ENCODE measurements around the gene FGF19.

FGF19 gene

DNA sequence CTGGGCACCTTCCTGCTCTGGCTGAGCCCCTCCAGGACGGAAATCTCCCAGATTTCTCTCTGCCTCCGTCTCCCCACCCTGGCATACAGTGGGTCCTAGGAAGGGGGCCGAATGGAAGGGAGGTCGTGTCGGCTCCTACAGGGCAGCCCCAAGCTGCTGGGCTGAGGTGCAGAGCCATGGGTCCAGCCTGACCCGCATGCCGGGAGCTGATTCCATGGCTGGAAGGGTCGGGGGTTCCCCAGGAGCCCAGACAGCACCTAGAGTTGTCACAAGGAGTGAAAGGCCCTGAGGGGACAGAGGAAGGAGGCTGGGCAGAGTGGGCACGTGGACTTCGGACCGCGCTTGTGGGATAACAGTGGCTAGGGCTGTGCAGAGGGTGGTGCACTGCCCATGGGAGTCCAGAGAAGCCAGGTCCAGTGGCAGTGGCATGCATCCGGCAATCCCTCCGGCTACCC lies 46.3 kb downstream of the FGF19 start:
- no peaks in the 10 kb centered on the region for H3K27me3 ChIP-seq (ENCODE audit: control insufficient read depth, insufficient read depth, low read length)
- H3K4me1 ChIP-seq (ENCODE audit: control insufficient read depth, low read depth, low read length), result peaks cover 15% of the 10 kb centered on the region
- no peak overlapping the region for H3K27ac ChIP-seq (ENCODE audit: low read length)
- H3K9ac ChIP-seq (ENCODE audit: low read length), result no peak overlapping the region
- H3K36me3 ChIP-seq (ENCODE audit: control insufficient read depth, low read depth, low read length), result peaks cover 14% of the 10 kb centered on the region
- no peaks in the 10 kb centered on the region for H3K9me3 ChIP-seq (ENCODE audit: control insufficient read depth, low read depth, low read length)
- H3K4me3 ChIP-seq (ENCODE audit: low read length), result no peak overlapping the region

DNA sequence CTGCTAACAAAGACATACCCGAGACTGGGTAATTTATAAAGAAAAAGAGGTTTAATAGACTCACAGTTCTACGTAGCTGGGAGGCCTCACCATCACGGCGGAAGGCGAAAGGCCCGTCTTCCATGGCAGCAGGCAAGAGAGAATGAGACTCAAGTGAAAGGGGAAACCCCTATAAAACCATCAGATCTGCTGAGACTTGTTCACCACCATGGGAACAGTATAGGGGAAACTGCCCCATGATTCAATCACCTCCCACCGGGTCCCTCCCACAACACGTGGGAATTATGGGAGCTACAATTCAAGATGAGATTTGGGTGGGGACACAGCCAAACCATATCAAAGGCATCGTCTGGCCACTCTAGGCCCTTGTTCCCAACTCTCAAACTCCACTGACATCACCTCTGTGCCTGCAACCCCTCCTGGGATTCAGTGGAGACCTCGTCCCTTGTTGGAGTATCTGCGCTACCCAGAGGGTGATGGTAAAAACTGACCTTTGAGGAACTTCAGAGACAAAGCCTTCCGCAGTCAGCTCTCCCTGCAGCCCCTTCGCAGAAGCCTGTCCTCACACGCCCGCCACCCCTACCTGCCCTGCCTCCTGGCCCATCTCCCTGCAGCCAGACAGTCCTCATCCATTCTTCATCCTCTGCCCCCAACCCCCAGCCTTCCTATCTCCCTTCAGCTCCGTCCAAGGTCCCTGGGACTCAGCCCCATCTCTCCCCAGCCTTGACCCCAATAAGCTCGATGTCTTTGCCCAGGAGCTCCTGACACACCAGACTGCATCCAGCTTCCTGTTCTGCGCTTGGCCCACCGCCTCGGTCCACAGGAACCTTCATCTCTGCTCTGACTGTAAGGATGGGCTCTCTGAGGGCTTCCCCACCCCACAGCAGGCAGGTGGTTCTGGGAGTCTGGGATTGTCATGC lies 47.0 kb downstream of the FGF19 start:
- peaks cover 15% of the 10 kb centered on the region for H3K4me1 ChIP-seq (ENCODE audit: control insufficient read depth, low read depth, low read length)
- no peak overlapping the region for H3K4me3 ChIP-seq (ENCODE audit: low read length)
- H3K9me3 ChIP-seq (ENCODE audit: control insufficient read depth, low read depth, low read length), result no peaks in the 10 kb centered on the region
- no peak overlapping the region for H3K9ac ChIP-seq (ENCODE audit: low read length)
- peaks cover 21% of the 10 kb centered on the region for H3K36me3 ChIP-seq (ENCODE audit: control insufficient read depth, low read depth, low read length)
- no peaks in the 10 kb centered on the region for H3K27me3 ChIP-seq (ENCODE audit: control insufficient read depth, insufficient read depth, low read length)
- no peak overlapping the region for H3K27ac ChIP-seq (ENCODE audit: low read length)

GRCh38 chr11:69655479-69656428 lies 48.1 kb downstream of the FGF19 start:
- Histone ChIP-seq H3K27ac (ENCODE audit: low read length) (no peak overlapping the region), H3K36me3 (ENCODE audit: control insufficient read depth, low read depth, low read length) (peaks cover 31% of the 10 kb centered on the region), H3K9ac (ENCODE audit: low read length) (no peak overlapping the region), H3K27me3 (ENCODE audit: control insufficient read depth, insufficient read depth, low read length) (no peaks in the 10 kb centered on the region), H3K4me1 (ENCODE audit: control insufficient read depth, low read depth, low read length) (peaks cover 15% of the 10 kb centered on the region), H3K4me3 (ENCODE audit: low read length) (no peak overlapping the region), H3K9me3 (ENCODE audit: control insufficient read depth, low read depth, low read length) (no peaks in the 10 kb centered on the region)

- Histone ChIP-seq H3K36me3 (ENCODE audit: control insufficient read depth, low read depth, low read length) (peaks cover 36% of the 10 kb centered on the region), H3K9ac (ENCODE audit: low read length) (no peak overlapping the region), H3K9me3 (ENCODE audit: control insufficient read depth, low read depth, low read length) (no peaks in the 10 kb centered on the region), H3K4me3 (ENCODE audit: low read length) (no peak overlapping the region), H3K27ac (ENCODE audit: low read length) (no peak overlapping the region), H3K27me3 (ENCODE audit: control insufficient read depth, insufficient read depth, low read length) (no peaks in the 10 kb centered on the region), H3K4me1 (ENCODE audit: control insufficient read depth, low read depth, low read length) (peaks cover 15% of the 10 kb centered on the region)
Measured at GRCh38 chr11:69654660-69655478, 49.0 kb downstream of the FGF19 start.

- H3K4me1 ChIP-seq (ENCODE audit: control insufficient read depth, low read depth, low read length), result peaks cover 15% of the 10 kb centered on the region
- H3K27me3 ChIP-seq (ENCODE audit: control insufficient read depth, insufficient read depth, low read length), result no peaks in the 10 kb centered on the region
- H3K4me3 ChIP-seq (ENCODE audit: low read length), result no peak overlapping the region
- H3K9me3 ChIP-seq (ENCODE audit: control insufficient read depth, low read depth, low read length), result no peaks in the 10 kb centered on the region
- H3K27ac ChIP-seq (ENCODE audit: low read length), result no peak overlapping the region
- H3K9ac ChIP-seq (ENCODE audit: low read length), result no peak overlapping the region
- peaks cover 43% of the 10 kb centered on the region for H3K36me3 ChIP-seq (ENCODE audit: control insufficient read depth, low read depth, low read length)
Measured at GRCh38 chr11:69654001-69654659, 49.7 kb downstream of the FGF19 start.

DNA sequence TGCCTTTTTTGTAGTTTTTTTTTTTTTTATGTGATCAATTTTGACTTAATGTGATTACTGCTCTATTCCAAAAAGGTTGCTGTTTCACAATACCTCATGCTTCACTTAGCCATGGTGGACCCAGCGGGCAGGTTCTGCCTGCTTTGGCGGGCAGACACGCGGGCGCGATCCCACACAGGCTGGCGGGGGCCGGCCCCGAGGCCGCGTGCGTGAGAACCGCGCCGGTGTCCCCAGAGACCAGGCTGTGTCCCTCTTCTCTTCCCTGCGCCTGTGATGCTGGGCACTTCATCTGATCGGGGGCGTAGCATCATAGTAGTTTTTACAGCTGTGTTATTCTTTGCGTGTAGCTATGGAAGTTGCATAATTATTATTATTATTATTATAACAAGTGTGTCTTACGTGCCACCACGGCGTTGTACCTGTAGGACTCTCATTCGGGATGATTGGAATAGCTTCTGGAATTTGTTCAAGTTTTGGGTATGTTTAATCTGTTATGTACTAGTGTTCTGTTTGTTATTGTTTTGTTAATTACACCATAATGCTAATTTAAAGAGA lies 50.3 kb downstream of the FGF19 start:
- Histone ChIP-seq H3K36me3 (ENCODE audit: control insufficient read depth, low read depth, low read length) (peaks cover 49% of the 10 kb centered on the region), H3K4me3 (ENCODE audit: low read length) (no peak overlapping the region), H3K9me3 (ENCODE audit: control insufficient read depth, low read depth, low read length) (no peaks in the 10 kb centered on the region), H3K27me3 (ENCODE audit: control insufficient read depth, insufficient read depth, low read length) (no peaks in the 10 kb centered on the region), H3K4me1 (ENCODE audit: control insufficient read depth, low read depth, low read length) (peaks cover 9% of the 10 kb centered on the region), H3K27ac (ENCODE audit: low read length) (no peak overlapping the region), H3K9ac (ENCODE audit: low read length) (no peak overlapping the region)

- Histone ChIP-seq H3K4me1 (ENCODE audit: control insufficient read depth, low read depth, low read length) (peaks cover 7% of the 10 kb centered on the region), H3K4me3 (ENCODE audit: low read length) (no peak overlapping the region), H3K27ac (ENCODE audit: low read length) (no peak overlapping the region), H3K27me3 (ENCODE audit: control insufficient read depth, insufficient read depth, low read length) (no peaks in the 10 kb centered on the region), H3K9me3 (ENCODE audit: control insufficient read depth, low read depth, low read length) (no peaks in the 10 kb centered on the region), H3K36me3 (ENCODE audit: control insufficient read depth, low read depth, low read length) (peaks cover 53% of the 10 kb centered on the region), H3K9ac (ENCODE audit: low read length) (no peak overlapping the region)
Measured at GRCh38 chr11:69652999-69653398, 50.8 kb downstream of the FGF19 start.

GRCh38 chr11:69651834-69652620 lies 51.8 kb downstream of the FGF19 start:
- Histone ChIP-seq H3K9me3 (ENCODE audit: control insufficient read depth, low read depth, low read length) (no peaks in the 10 kb centered on the region), H3K36me3 (ENCODE audit: control insufficient read depth, low read depth, low read length) (peaks cover 57% of the 10 kb centered on the region), H3K9ac (ENCODE audit: low read length) (no peak overlapping the region), H3K27me3 (ENCODE audit: control insufficient read depth, insufficient read depth, low read length) (no peaks in the 10 kb centered on the region), H3K27ac (ENCODE audit: low read length) (no peak overlapping the region), H3K4me3 (ENCODE audit: low read length) (no peak overlapping the region), H3K4me1 (ENCODE audit: control insufficient read depth, low read depth, low read length) (no peaks in the 10 kb centered on the region)

GRCh38 chr11:69650832-69651344 lies 52.9 kb downstream of the FGF19 start:
- peaks cover 57% of the 10 kb centered on the region for H3K36me3 ChIP-seq (ENCODE audit: control insufficient read depth, low read depth, low read length)
- H3K27ac ChIP-seq (ENCODE audit: low read length), result no peak overlapping the region
- no peaks in the 10 kb centered on the region for H3K9me3 ChIP-seq (ENCODE audit: control insufficient read depth, low read depth, low read length)
- H3K4me3 ChIP-seq (ENCODE audit: low read length), result no peak overlapping the region
- no peaks in the 10 kb centered on the region for H3K4me1 ChIP-seq (ENCODE audit: control insufficient read depth, low read depth, low read length)
- H3K9ac ChIP-seq (ENCODE audit: low read length), result no peak overlapping the region
- no peaks in the 10 kb centered on the region for H3K27me3 ChIP-seq (ENCODE audit: control insufficient read depth, insufficient read depth, low read length)

All from iPS-18a (cell line).